ENCODE results near the gene KCNG2.

KCNG2 gene

DNA sequence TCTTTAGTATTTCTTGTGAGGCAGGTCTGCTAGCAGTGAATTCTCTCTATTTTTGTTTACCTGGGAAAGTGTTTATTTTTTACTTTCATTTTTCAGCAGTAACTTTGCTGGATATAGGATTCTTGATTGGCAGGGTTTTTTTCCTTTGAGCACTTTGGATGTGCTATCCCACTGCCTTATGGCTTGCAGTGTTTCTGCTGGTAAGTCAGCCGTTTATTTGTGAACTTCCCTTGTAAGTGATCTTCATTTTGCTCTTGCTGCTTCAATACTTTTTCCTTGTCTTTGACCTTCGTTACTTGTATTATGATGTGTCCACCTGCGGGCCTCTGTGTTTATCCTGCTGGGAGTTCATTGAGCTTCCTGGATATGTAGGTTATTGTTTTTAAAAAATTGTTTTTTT lies 99.0 kb downstream of the KCNG2 start:
- DNase-seq, result no peak

- no peak for DNase-seq
Measured at GRCh38 chr18:79897940-79898625, 100.3 kb downstream of the KCNG2 start.

DNA sequence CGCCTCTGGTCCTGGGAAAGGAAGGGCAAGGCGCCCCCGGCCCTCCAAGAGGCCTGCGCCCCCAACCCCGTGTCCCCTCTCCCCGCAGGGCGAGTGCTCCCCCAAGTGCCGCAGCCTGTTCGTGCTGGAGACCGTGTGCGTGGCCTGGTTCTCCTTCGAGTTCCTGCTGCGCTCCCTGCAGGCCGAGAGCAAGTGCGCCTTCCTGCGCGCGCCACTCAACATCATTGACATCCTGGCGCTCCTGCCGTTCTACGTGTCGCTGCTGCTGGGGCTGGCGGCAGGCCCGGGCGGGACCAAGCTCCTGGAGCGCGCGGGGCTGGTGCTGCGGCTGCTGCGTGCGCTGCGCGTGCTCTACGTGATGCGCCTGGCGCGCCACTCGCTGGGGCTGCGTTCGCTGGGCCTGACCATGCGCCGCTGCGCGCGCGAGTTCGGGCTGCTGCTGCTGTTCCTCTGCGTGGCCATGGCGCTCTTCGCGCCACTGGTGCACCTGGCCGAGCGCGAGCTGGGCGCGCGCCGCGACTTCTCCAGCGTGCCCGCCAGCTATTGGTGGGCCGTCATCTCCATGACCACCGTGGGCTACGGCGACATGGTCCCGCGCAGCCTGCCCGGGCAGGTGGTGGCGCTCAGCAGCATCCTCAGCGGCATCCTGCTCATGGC lies 101.3 kb downstream of the KCNG2 start:
- no peak for DNase-seq

GRCh38 chr18:79899609-79900445 lies 102.1 kb downstream of the KCNG2 start:
- no peak for DNase-seq

DNA sequence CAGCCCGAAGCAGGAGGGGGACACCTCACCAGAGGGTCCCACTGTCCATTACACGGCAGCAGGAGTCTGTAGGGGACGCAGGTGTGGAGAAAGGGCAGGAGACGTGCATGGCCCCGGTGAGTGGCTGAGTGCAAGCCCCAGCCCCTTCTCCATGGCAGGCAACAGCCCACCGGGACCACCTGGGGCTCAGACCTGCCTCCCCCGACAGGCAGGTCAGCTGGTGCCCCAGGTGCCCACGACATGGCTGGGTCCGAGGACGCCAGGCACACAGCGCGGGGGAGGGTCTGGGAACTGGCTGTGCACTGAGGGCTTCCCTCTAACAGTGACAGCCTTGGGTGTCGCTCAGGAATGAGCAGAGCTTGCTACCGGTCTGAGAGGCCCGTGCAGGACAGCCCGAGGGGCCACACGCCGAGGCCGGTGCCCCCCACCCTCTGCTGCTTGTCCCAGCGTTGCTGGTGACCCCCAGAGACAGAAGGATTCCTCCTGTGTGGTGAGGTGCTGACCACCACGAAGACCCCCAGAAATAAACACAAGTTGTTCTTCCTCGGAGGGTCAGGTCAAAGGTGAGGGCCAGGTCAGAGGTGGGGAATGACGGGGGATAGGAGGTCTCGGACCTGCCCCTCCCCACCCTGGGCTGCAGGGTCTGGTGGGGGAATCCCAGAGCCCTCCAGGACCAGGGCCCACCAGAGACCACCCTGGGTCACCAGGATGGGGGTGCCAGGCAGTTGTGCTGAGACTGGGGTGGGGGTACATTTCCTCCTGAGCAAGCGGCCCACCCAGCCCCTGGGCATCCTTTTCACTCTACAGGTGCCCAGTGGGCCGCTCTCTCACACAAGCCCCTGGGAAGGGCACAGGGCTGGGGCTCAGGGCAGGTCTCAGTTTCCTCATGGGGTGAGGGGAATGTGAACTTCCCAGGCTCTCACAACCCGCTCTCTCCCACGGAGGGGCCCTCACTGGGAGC lies 103.2 kb downstream of the KCNG2 start:
- DNase-seq, result no peak

GRCh38 chr18:79901665-79902064 lies 103.9 kb downstream of the KCNG2 start:
- no peak for DNase-seq

DNA sequence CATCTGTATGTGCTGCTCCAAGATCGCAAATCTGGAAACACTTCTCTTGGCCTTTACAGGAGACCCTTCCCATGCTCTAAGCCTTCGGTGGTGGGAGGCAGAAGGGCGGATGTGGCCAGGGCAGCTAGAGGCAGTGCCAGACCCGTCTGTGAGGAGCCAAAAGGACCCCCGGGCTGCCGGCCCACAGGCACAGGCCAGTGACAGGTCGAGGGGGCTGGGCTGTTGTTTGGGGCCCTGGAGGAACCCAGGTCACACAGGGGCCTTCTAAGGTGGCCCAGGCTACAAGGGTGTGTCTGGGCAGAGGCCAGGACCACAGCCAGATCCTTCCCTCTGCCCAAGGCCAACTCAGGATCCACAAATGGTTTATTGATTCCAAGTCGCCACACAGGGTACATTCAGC lies 104.3 kb downstream of the KCNG2 start:
- no peak for DNase-seq

GRCh38 chr18:79902640-79903039 lies 104.9 kb downstream of the KCNG2 start:
- no peak for DNase-seq

GRCh38 chr18:79903071-79903635 lies 105.4 kb downstream of the KCNG2 start:
- DNase-seq, result no peak

DNA sequence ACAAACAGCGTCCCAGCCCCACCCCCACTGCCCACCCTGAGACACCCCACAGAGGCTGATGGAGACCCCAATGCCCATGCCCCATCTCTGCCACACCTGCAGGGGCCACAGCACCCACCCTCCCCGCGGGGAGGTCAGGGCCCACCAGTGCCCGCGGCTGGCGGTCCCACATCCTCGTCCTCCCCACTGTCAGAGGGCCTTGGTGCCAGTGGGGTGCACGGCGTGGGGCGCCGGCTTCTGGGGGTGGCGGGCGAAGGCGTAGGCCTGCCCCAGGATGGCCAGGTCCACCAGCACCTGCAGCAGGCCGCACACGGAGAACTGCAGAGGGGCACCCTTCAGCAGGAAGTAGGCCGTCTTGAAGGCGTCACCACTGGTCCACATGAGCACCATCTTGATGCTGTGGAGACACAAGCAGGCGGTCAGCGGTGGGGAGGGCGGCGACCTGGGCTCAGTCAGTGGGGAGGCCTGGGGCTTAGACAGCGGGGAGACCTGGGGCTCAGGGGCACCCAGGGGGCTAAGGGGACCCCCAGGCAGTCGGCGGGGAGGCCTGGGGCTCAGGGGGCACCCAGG lies 106.1 kb downstream of the KCNG2 start:
- no peak for DNase-seq

DNA sequence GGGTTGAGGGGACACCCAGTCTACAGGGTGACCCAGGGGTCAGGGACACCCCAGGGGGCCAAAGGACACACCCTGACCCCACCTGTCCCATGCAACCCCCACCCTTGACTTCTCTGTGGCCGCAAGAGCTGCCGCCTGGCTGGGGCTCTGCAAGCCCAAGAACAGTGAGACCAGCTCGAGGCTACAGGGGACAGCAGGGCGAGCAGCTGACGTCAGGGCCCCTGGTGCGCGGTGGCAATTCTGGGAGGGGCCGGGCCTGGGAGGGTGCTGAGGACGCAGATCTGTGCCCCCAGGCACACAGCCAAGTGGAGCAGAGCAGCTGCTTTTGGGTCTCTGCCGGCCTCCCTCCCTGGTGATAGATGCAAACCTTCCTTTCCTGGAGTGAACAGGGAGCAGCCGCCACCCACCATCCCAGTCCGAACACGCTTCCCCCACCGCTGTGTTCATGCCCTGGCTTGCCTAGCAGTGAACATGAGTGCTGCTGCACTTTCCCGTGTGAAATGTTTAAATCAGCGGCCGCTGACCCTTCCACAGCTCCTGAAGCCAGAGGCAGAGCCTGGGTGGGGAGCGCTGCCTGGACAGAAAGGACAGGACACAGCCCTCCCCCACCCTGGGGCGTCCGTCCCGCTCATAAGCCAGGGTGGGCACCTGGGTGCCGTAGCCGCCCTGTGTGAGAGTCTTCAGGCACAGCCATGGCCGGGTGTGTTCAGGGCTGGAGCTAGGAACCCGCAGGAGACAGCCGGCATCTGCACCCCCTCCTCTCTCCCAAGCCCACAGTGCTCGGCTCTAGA lies 106.8 kb downstream of the KCNG2 start:
- no peak for DNase-seq

GRCh38 chr18:79905389-79905911 lies 107.7 kb downstream of the KCNG2 start:
- no peak for DNase-seq

DNA sequence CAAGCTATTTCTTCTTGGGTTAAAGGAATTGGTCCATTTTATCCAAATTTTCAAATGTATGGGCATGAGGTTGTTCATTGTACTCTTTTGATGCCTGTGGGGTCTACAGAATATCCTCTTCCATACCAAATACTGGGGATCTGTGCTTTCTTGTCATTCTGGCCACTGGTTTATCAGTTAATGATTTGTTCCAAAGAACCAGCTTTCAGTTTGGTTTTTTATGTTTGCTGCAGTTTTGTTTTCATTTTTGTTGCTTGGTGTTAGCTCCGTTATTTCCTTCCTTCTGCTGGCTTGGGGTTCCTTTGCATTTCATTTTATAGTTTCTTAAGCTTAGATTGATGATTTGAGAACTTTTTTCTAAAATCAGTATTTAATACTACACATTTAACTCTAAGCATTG lies 108.3 kb downstream of the KCNG2 start:
- DNase-seq, result no peak

DNA sequence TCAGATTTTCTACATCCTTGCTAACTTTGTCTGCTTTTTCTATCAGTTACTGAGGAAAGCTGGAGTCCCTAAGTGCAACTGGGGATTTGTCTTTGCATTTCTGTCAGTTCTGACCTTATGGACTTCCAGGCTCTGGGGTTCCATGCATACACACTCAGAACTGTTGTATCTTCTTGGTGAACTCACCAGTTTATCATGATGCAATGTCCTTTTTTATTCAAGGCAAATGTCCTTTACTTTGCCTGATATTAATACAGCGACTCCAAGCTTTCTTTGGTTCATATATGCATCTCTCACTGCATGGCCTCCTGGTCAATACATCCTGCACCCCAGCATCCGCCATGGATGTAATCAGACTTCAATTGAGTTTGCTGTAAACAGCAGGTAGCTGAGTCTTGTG lies 109.0 kb downstream of the KCNG2 start:
- DNase-seq, result no peak

- no peak for DNase-seq
Measured at GRCh38 chr18:79910563-79911343, 113.0 kb downstream of the KCNG2 start.

- DNase-seq, result no peak
Measured at GRCh38 chr18:79911344-79912270, 113.9 kb downstream of the KCNG2 start.

- DNase-seq, result peak; percentile 44
Measured at GRCh38 chr18:79912409-79912991, 114.8 kb downstream of the KCNG2 start.

Data from activated gamma-delta T cell treated with Interleukin-2 at 50 U/mL for 16 hours (primary cell).